A549 (cell line): ENCODE measurements around the gene CASQ1. TPM values are rescaled to one million over a fixed set of nuclear protein-coding genes. Genes with fewer than 3 reads are reported as not detected.

Source experiments
- ATAC-seq, 2 experiments: fragments of 200-7000 bp in 1 of 2; fragments of >200 bp in 1 of 2; cut with Nextera tagmentation in 1 of 2; cut with Tn5 transposase in 1 of 2; 3 replicates each; pipeline versions ENCODE4 v1.8.0 to v1.9.1; 2018 to 2020; ENCODE audit warnings: mild to moderate bottlenecking in 1 of 2, moderate library complexity in 1 of 2
- CTCF ChIA-PET: fragments of 300-600 bp; sonication (Branson Sonifier 250); formaldehyde crosslinking; extraction: SDS; loops from one replicate; lab custom pipeline; 2021; ENCODE audit warnings: antibody characterized with exemption, inconsistent platforms; lab: Yijun Ruan, JAX
- POLR2A ChIA-PET: fragments of 350-600 bp; formaldehyde crosslinking; extraction: SDS; loops from one replicate; lab custom pipeline; 2021; ENCODE audit warnings: antibody characterized with exemption, inconsistent platforms; lab: Yijun Ruan, JAX
- DNase-seq, 2 experiments: peaks; one replicate each; pipeline versions ENCODE4 v3.0.0 to v3.0.0-alpha.2; 2011 to 2016; ENCODE audit warnings: low read depth in 1 of 2, low spot score in 1 of 2
- FAIRE-seq: peaks from 2 replicates; lab custom pipeline; 2011; peaks lifted over from hg19 to GRCh38; lab: Jason Lieb, UNC
- H3K27ac ChIP-seq, 2 experiments: fragments of >200 bp; sonication (Bioruptor Twin); formaldehyde crosslinking; 3 replicates each; pipeline ENCODE4 v1.5.1; 2016 to 2017
- H3K4me1 ChIP-seq: fragments of >200 bp; sonication (Bioruptor Twin); formaldehyde crosslinking; 3 replicates; pipeline ENCODE4 v1.6.1; 2016
- H3K4me2 ChIP-seq: fragments of >200 bp; sonication (Bioruptor Twin); formaldehyde crosslinking; 3 replicates; pipeline ENCODE4 v1.6.1; 2016
- H3K4me3 ChIP-seq: fragments of >200 bp; sonication (Bioruptor Twin); formaldehyde crosslinking; 3 replicates; pipeline ENCODE4 v1.5.1; 2016
- H3K9me3 ChIP-seq: fragments of >200 bp; sonication (Bioruptor Twin); formaldehyde crosslinking; 3 replicates; pipeline ENCODE4 v1.6.1; 2016
- ATOH8 ChIP-seq: fragments of 250-450 bp; sonication (Bioruptor Pico); IDR thresholded peaks from 2 replicates; pipeline ENCODE4 v1.5.0; 2020; ENCODE audit warnings: low read depth, mild to moderate bottlenecking, moderate library complexity
- CBX2 ChIP-seq: fragments of 200-600 bp; sonication (generic); IDR thresholded peaks from 2 replicates; pipeline ENCODE4 v1.6.1; 2016; ENCODE audit warnings: low read depth, mild to moderate bottlenecking, borderline replicate concordance
- CBX8 ChIP-seq: fragments of 200-600 bp; sonication (generic); IDR thresholded peaks from 2 replicates; pipeline ENCODE4 v1.6.1; 2016
- CEBPB ChIP-seq, 2 experiments: fragments of >200 bp in 1 of 2; sonication (Bioruptor Twin) in 1 of 2; formaldehyde crosslinking in 1 of 2; IDR thresholded peaks; 2 replicates each; pipeline ENCODE4 v1.6.1; 2012 to 2016
- CHD4 ChIP-seq: fragments of 200-600 bp; sonication (generic); IDR thresholded peaks from 2 replicates; pipeline ENCODE4 v1.6.1; 2016; ENCODE audit warnings: antibody characterized with exemption, mild to moderate bottlenecking, borderline replicate concordance
- EHF ChIP-seq: fragments of 250-450 bp; sonication (Bioruptor Pico); IDR thresholded peaks from 2 replicates; pipeline ENCODE4 v1.5.0; 2020; ENCODE audit warnings: mild to moderate bottlenecking
- FOSL2 ChIP-seq, 2 experiments: fragments of 450-650 bp in 1 of 2; fragments of >200 bp in 1 of 2; sonication (Bioruptor Twin) in 1 of 2; formaldehyde crosslinking; IDR thresholded peaks; 2 replicates each; pipeline versions ENCODE4 v1.5.0 to v1.6.1; 2016 to 2020; ENCODE audit warnings: mild to moderate bottlenecking in 1 of 2, moderate library complexity in 1 of 2
- FOXS1 ChIP-seq: fragments of 250-450 bp; sonication (Bioruptor Pico); IDR thresholded peaks from 2 replicates; pipeline ENCODE4 v1.5.0; 2020; ENCODE audit warnings: mild to moderate bottlenecking, moderate library complexity
- HDAC2 ChIP-seq: fragments of 200-600 bp; sonication (generic); IDR thresholded peaks from 2 replicates; pipeline ENCODE4 v1.6.1; 2016
- HEYL ChIP-seq: fragments of 250-450 bp; sonication (Bioruptor Pico); IDR thresholded peaks from 2 replicates; pipeline ENCODE4 v1.8.0; 2021; ENCODE audit warnings: mild to moderate bottlenecking, moderate library complexity
- HOXA7 ChIP-seq: fragments of 250-450 bp; sonication (Bioruptor Pico); IDR thresholded peaks from 2 replicates; pipeline ENCODE4 v1.5.0; 2020; ENCODE audit warnings: mild to moderate bottlenecking, moderate library complexity
- JUNB ChIP-seq: fragments of >200 bp; sonication (Bioruptor Twin); formaldehyde crosslinking; IDR thresholded peaks from 2 replicates; pipeline ENCODE4 v1.6.1; 2016
- KDM1A ChIP-seq: fragments of 200-600 bp; sonication (generic); IDR thresholded peaks from 2 replicates; pipeline ENCODE4 v1.6.1; 2016; ENCODE audit warnings: low read depth, mild to moderate bottlenecking
- MAFK ChIP-seq: fragments of 450-650 bp; IDR thresholded peaks from 2 replicates; pipeline ENCODE4 v1.6.1; 2014; ENCODE audit not compliant: partially characterized antibody
- MAZ ChIP-seq: fragments of 150-350 bp; IDR thresholded peaks from 2 replicates; pipeline ENCODE4 v1.6.1; 2014; ENCODE audit warnings: antibody characterized with exemption, low read depth, low read length, borderline replicate concordance
- PHF8 ChIP-seq: fragments of 200-600 bp; sonication (generic); IDR thresholded peaks from 2 replicates; pipeline ENCODE4 v1.6.1; 2016; ENCODE audit warnings: low read depth, mild to moderate bottlenecking, antibody characterized with exemption, moderate library complexity, borderline replicate concordance
- POLR2A ChIP-seq: IDR thresholded peaks from 2 replicates; pipeline ENCODE4 v1.6.1; 2012; ENCODE audit warnings: mild to moderate bottlenecking, low read length
- RCOR1 ChIP-seq: fragments of 150-350 bp; IDR thresholded peaks from 2 replicates; pipeline ENCODE4 v1.6.1; 2014; ENCODE audit warnings: antibody characterized with exemption, low read length, low read depth
- REST ChIP-seq: fragments of 200-600 bp; sonication (generic); IDR thresholded peaks from 2 replicates; pipeline ENCODE4 v1.6.1; 2016; ENCODE audit warnings: antibody characterized with exemption, mild to moderate bottlenecking, moderate library complexity
- RNF2 ChIP-seq: fragments of 200-600 bp; sonication (generic); IDR thresholded peaks from 2 replicates; pipeline ENCODE4 v1.6.1; 2016; ENCODE audit warnings: low read depth, mild to moderate bottlenecking, antibody characterized with exemption, moderate library complexity, borderline replicate concordance
- SMC3 ChIP-seq: fragments of >200 bp; sonication (Bioruptor Twin); formaldehyde crosslinking; IDR thresholded peaks from 3 replicates; pipeline ENCODE4 v1.6.1; 2018; ENCODE audit warnings: inconsistent platforms
- TP53 ChIP-seq: fragments of 250-450 bp; sonication (Bioruptor Pico); IDR thresholded peaks from 2 replicates; pipeline ENCODE4 v1.5.0; 2021; ENCODE audit warnings: mild to moderate bottlenecking, moderate library complexity
- ZNF302 ChIP-seq: fragments of 250-450 bp; sonication (Bioruptor Pico); IDR thresholded peaks from 2 replicates; pipeline ENCODE4 v1.9.0; 2021; ENCODE audit warnings: inconsistent platforms, mild to moderate bottlenecking, moderate library complexity
- WGBS: methylation state at CpG from one replicate; pipeline ENCODE4 v1.1.6; 2017; ENCODE audit errors: missing lambda C conversion rate; 5-methylcytosine and 5-hydroxymethylcytosine counted together
- polyA plus RNA-seq, 4 experiments: library from polyadenylated mRNA; depleted of rRNA in 3 of 4; stranded (reverse); fragments of >200 nt; fragmentation: RNase III in 1 of 4; extraction: RNeasy Plus Mini Kit Qiagen cat#74134 plus additional on column Dnase treatment in 1 of 4; gene quantifications; 2 replicates in 3 of 4; 3 replicates in 1 of 4; pipeline ENCODE4 v1.2.3, GENCODE V29; 2011 to 2017
- TF ChIP-seq, protein P1 (sequence below): IDR thresholded peaks from 2 replicates; pipeline ENCODE4 v1.6.1; 2012

The CASQ1 gene
- polyA plus RNA-seq, 2 of the 4 experiments (the other 2 are of a cell fraction) = 0.04 to 0.08 TPM

DNA sequence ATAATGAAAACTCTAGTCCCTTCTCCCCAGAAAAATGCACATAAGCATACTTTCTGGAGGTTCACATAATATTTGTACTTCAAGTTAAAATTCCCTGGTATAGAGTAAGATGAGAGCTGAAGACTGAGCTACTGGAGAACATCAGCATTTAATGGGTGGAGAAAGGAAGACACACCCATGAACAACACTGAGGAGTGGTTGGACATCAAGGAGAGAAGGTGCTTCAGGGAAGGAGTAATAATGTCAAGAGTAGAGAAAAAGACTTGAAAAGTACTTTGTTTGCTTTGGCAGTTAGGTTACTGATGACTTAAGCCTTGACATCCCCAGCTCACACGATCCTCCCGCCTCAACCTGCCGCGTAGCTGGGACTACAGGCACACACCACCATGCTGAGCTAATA lies 36.7 kb downstream of the CASQ1 start:
- no peak overlapping the region for H3K4me2 ChIP-seq
- no peaks in the 10 kb centered on the region for H3K9me3 ChIP-seq
- POLR2A ChIA-PET = interaction anchor here (0.9 kb wide), 1 partner anchor 35 kb away, joined by 3 read pairs; the partner anchor contains the start of gene DCAF8
- TF ChIP-seq CHD4 = no peak
- no peak for TF ChIP-seq ATOH8 (CRISPR knock-in tag)
- H3K4me3 ChIP-seq = no peak overlapping the region
- FAIRE-seq (no peak), ATAC-seq (no peak), DNase-seq (no peak)
- CTCF ChIA-PET = interaction anchor here (0.8 to 5.4 kb wide), 7 partner anchors 17 to 141 kb away, joined by 3 to 26 read pairs (median 8); no protein-coding TSS in a partner anchor
- 91% methylated on average over 4 of the region's 4 CpGs for WGBS
- H3K4me1 ChIP-seq = no peaks in the 10 kb centered on the region
- no peak overlapping the region for H3K27ac ChIP-seq

GRCh38 chr1:160227561-160227960 lies 37.2 kb downstream of the CASQ1 start:
- no peaks in the 10 kb centered on the region for H3K9me3 ChIP-seq
- WGBS = 90% methylated on average over 1 of the region's 1 CpG
- FAIRE-seq (no peak), ATAC-seq (no peak), DNase-seq (no peak)
- H3K4me1 ChIP-seq = no peaks in the 10 kb centered on the region
- TF ChIP-seq HDAC2 = no peak
- no peak for TF ChIP-seq EHF (CRISPR knock-in tag)
- no peak for TF ChIP-seq RNF2
- no peak for TF ChIP-seq CBX2
- H3K4me3 ChIP-seq = no peak overlapping the region
- H3K4me2 ChIP-seq = no peak overlapping the region
- ChIA-PET CTCF (interaction anchor here (0.7 to 5.4 kb wide), 10 partner anchors 16 to 142 kb away, joined by 3 to 26 read pairs (median 10); no protein-coding TSS in a partner anchor), POLR2A (interaction anchor here (0.9 kb wide), 1 partner anchor 35 kb away, joined by 3 read pairs; the partner anchor contains the start of gene DCAF8)
- H3K27ac ChIP-seq = no peak overlapping the region

- no peak for FAIRE-seq
- CTCF ChIA-PET = interaction anchor here (0.6 to 5.4 kb wide), 9 partner anchors 9 to 1661 kb away, joined by 3 to 26 read pairs (median 5); no protein-coding TSS in a partner anchor
- Histone ChIP-seq H3K27ac (no peak overlapping the region), H3K4me1 (no peaks in the 10 kb centered on the region), H3K4me2 (no peak overlapping the region), H3K4me3 (no peak overlapping the region), H3K9me3 (no peaks in the 10 kb centered on the region)
- no peak for ATAC-seq
- TF ChIP-seq REST (no peak), CBX2 (no peak), CEBPB (IDR thresholded peaks at IDR 0.05) (no peak), TP53 (CRISPR knock-in tag) (no peak), HEYL (CRISPR knock-in tag) (no peak), JUNB (no peak), MAZ (no peak), HOXA7 (CRISPR knock-in tag) (no peak), KDM1A (no peak), CBX8 (no peak), RCOR1 (no peak), MAFK (no peak), ZNF302 (no peak), FOXS1 (CRISPR knock-in tag) (no peak), PHF8 (no peak), SMC3 (no peak), POLR2A (no peak), FOSL2 (IDR thresholded peaks at IDR 0.05) (no peak), FOSL2 (CRISPR knock-in tag; IDR thresholded peaks at IDR 0.05) (no peak)
- TF ChIP-seq, protein P1, sequence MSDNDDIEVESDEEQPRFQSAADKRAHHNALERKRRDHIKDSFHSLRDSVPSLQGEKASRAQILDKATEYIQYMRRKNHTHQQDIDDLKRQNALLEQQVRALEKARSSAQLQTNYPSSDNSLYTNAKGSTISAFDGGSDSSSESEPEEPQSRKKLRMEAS = no peak
- POLR2A ChIA-PET = no interaction called here
- no peak for DNase-seq
Observed at GRCh38 chr1:160228431-160228830, 38.1 kb downstream of the CASQ1 start.
